Right lobe of liver (tissue), 4 donors: ENCODE data around the gene SSR3.

Experiments used
- CTCF ChIP-seq, 4 donors: fragments of 200-600 bp in 3 of 4; fragments of 450-650 bp in 1 of 4; IDR thresholded peaks; one replicate each; pipeline versions ENCODE4 v1.5.1 to v1.8.0; 2016 to 2022; ENCODE audit warnings: antibody characterized with exemption in 4 of 4, mild to moderate bottlenecking in 2 of 4
- POLR2A ChIP-seq: fragments of 450-650 bp; IDR thresholded peaks from one replicate; pipeline ENCODE4 v1.6.1; 2017; ENCODE audit warnings: antibody characterized with exemption, mild to moderate bottlenecking
- donor health status: DM: no; HTN: no; CAD: no.
- donor health status: DM: no; HTN: no; CAD: no.
- donor health status: DM: no; HTN: yes; CAD: no.

- no peak for TF ChIP-seq POLR2A
- TF ChIP-seq CTCF (IDR thresholded peaks at IDR 0.05): no peak
These were observed 26.1 kb upstream of the SSR3 start for GRCh38 chr3:156581033-156581432.
